ENCODE data around the gene ADCK1.
"Not testable (repeated sequence)": the region's sequence is repeated elsewhere in the genome, so short reads cannot be mapped to it uniquely, and the experiment has no call there.

ADCK1 gene, protein sequence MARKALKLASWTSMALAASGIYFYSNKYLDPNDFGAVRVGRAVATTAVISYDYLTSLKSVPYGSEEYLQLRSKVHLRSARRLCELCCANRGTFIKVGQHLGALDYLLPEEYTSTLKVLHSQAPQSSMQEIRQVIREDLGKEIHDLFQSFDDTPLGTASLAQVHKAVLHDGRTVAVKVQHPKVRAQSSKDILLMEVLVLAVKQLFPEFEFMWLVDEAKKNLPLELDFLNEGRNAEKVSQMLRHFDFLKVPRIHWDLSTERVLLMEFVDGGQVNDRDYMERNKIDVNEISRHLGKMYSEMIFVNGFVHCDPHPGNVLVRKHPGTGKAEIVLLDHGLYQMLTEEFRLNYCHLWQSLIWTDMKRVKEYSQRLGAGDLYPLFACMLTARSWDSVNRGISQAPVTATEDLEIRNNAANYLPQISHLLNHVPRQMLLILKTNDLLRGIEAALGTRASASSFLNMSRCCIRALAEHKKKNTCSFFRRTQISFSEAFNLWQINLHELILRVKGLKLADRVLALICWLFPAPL

GRCh38 chr14:77799863-77800730, at the start of gene ADCK1:
ADCK1 (plus strand) TSS chr14:77800109; CDS start chr14:77818979, 18,870 bp downstream.
- peak; percentile 85 for DNase-seq

GRCh38 chr14:77752266-77752665, 47.6 kb upstream of the ADCK1 start:
- DNase-seq = no peak

DNA sequence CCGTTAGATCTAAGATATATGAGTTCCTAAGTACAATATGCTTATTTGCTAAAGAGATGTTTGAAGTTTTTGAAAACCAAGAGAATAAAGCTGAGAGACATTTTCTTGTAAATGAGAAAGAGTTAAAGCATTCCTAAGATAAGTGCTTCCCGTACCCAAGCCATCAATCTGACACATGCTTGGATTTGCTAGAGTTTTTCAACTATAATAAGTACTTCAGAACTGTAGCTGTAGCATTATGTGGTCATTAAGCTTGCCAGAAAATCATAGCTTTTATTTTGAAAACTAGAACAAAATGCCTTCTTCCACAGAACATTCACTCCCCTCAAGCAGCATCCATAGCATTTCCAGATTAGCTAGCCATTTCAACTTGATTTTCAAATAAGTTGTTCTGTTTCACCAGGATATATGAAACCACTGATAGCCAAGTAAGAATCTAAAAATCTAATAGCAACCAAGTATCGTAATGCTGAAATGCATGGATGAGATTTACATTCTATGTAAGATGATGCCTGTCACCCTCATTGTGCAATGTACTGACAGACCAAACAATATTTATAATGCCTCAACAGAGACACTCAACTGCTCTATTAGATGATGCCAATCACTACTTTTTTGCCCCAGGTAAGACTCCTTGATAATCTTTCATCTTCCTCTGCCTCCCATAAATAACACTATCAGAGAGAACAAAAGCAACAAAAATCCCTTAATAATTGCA, 47.0 kb upstream of the ADCK1 start:
- no peak for DNase-seq

GRCh38 chr14:77760381-77761204, 39.3 kb upstream of the ADCK1 start, which contains the start of gene SNW1:
SNW1 (minus strand) TSS chr14:77761156; CDS start chr14:77761127, 29 bp downstream.
- DNase-seq = peak; percentile 97

DNA sequence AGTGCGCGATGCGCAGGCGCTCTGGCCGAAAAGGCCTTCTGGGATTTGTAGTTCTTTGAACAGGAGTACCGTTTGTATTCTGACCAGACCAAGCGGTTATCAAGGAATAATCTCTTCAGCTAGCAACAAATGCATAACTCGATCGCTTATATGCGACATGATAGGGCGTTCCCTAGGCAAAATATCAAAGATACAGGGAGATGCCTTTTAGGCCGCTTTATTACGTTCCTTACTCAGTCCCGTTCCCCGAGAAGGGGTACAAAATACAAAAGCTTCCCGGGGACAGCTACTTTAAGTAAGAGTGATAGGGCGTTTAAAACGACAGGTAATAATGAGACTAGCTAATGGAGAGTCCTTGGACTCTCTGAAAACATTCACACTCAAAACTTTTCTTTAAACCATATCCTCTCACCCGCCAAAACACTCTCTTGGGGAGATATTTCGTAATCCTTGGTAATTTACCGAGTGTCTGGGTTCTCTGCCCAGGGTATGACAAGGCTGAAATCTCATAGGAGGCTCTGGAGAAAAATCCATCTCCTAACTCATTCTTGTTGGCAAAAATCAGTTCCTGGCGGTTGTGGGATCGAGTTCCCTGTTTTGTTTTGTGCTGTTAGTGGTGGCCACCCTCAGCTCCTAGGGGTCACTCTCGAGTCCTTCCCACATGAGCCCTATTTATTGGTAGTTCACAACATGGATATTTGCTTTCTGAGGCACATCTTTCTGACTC, 38.5 kb upstream of the ADCK1 start:
- DNase-seq = peak; percentile 61

GRCh38 chr14:77763316-77763715, 36.6 kb upstream of the ADCK1 start:
- DNase-seq = no peak

GRCh38 chr14:77763978-77764377, 35.9 kb upstream of the ADCK1 start:
- DNase-seq = no peak

DNA sequence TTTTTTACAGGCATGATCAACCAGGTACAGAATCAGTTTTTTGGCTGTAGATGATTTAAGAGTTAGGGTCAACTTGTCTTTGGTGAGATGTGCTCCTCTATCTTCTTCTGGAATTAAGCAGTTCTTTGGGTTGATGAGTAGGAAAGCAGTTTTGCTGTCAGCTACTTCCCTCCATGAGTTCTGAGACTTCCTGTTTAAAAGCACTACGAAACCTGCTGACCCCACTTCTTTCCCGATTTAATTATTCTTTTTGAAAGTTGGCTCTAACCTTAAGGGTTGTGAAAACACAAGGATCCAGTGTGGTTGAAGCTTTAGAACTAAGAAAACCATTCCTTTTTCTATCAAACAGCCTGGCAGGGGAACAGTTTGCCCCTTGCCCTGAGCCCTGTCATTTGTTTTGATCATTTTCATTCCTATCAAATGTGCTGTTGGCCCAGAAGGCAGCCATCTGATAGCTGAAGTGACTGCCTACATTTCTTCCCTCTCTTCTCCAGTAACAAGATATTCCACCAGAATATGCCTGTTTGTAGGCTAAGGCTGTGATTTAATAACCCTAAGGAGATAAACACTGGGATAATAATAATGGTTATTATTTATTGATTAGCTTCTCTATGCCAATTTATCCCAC, 31.4 kb upstream of the ADCK1 start:
- not testable (repeated sequence) for DNase-seq

GRCh38 chr14:77773966-77774365, 25.9 kb upstream of the ADCK1 start:
- DNase-seq = peak; percentile 21

DNA sequence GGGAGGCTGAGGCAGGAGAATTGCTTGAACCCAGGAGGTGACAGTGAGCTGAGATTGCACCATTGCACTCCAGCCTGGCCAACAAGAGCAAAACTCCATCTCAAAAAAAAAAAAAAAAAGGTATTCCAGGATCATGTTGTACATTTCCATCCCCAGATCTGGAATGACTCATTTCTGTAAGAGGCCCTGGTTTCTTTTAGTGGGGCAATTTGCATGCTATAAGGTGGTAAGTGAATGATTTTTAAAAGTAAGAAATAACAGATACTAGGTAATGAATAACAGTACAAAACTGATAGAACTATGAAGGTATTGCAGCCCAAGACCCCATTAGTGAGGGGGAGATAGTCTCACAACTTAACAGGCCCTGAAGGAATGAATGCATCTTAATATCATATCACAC, 17.7 kb upstream of the ADCK1 start:
- no peak for DNase-seq

- DNase-seq = no peak
These were observed 13.8 kb upstream of the ADCK1 start for GRCh38 chr14:77786148-77786547.

GRCh38 chr14:77790566-77791224, 9.2 kb upstream of the ADCK1 start:
- no peak for DNase-seq

- no peak for DNase-seq
These were observed 8.7 kb upstream of the ADCK1 start for GRCh38 chr14:77791225-77791600.

DNA sequence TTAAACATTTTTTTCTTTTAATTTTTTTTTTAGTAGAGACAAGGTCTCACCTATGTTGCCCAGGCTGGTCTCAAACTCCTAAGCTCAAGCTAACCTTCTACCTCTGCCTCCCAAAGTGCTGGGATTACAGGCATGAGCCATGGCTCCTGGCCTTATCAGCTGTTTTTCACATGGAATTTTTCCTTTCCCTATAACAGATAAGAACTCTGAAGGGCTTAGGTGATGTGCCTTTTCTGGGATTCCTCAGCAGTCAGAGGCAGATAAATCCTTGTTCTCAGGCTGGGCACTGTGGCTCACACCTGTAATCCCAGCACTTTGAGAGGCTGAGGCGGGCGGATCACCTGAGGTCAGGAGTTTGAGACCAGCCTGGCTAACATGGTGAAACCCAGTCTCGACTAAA, 6.7 kb upstream of the ADCK1 start:
- DNase-seq = not testable (repeated sequence)

DNA sequence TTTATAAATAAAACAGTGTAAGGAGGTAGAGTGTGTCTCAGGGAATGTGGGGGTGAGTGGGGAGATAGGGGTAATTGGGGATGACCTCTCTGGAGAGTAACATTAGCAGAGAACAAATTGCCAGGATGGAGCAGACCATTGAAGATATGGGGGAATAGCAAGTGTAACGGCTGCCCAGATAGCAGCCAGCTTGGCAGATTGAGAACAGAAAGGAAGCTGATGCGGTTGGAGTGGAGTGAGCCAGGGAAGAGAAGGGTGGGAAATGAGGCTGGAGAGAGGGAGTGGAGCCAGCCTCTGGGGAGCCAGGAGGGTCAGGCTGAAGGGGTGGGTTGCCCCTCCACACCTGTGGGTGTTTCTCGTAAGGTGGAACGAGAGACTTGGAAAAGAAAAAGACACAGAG, 5.6 kb upstream of the ADCK1 start:
- no peak for DNase-seq

DNA sequence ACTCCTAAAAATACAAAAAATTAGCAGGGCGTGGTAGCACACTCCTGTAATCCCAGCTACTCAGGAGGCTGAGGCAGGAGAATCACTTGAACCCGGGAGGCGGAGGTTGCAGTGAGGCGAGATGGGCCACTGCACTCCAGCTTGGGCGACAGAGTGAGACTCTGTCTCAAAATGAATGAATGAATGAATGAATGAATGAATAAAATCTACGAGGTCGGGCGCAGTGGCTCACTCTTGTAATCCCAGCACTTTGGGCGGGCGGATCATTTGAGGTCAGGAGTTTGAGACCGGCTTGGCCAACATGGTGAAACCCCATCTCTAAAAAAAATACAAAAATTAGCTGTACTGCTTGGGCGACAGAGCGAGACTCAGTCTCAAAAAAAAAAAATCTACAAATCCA, 453 bp upstream of the ADCK1 start:
- not testable (repeated sequence) for DNase-seq

- DNase-seq = no peak
These were observed 905 bp downstream of the ADCK1 start for GRCh38 chr14:77800814-77801213.

DNA sequence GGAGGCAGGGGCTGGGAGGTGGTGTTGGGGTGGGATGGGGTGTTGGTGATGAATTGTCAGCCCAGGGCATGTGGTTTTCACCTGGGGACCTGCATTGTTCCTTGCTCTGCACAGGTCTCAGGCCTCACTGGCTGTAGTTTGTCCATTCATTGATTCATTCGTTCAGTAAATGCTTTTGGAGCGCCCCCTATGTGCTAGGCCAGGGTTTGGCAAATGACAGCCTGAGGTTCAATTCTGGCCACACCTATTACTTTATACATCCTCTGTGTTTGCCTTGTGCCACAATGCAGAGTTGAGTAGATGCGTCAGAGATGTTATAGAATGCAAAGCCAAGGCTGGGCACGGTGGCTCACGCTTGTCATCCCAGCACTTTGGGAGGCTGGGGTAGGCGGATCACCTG, 4.7 kb downstream of the ADCK1 start:
- DNase-seq = peak; percentile 19

GRCh38 chr14:77805706-77806105, 5.8 kb downstream of the ADCK1 start:
- DNase-seq = peak; percentile 35

- DNase-seq = peak; percentile 2
These were observed 8.3 kb downstream of the ADCK1 start for GRCh38 chr14:77808250-77808649.

Data from inflammatory macrophage treated with lipopolysaccharide for 4 hours (primary cell).